HPDE6-E6E7 (cell line): ENCODE results near the gene SULT1A4.
"Not testable (repeated sequence)": the region's sequence is repeated elsewhere in the genome, so short reads cannot be mapped to it uniquely, and the experiment has no call there.

Experiments used
- DNase-seq: peaks from one replicate; pipeline ENCODE4 v3.0.0; 2011; ENCODE audit warnings: missing footprints; ENCODE audit errors: extremely low spot score

Gene SULT1A4

DNA sequence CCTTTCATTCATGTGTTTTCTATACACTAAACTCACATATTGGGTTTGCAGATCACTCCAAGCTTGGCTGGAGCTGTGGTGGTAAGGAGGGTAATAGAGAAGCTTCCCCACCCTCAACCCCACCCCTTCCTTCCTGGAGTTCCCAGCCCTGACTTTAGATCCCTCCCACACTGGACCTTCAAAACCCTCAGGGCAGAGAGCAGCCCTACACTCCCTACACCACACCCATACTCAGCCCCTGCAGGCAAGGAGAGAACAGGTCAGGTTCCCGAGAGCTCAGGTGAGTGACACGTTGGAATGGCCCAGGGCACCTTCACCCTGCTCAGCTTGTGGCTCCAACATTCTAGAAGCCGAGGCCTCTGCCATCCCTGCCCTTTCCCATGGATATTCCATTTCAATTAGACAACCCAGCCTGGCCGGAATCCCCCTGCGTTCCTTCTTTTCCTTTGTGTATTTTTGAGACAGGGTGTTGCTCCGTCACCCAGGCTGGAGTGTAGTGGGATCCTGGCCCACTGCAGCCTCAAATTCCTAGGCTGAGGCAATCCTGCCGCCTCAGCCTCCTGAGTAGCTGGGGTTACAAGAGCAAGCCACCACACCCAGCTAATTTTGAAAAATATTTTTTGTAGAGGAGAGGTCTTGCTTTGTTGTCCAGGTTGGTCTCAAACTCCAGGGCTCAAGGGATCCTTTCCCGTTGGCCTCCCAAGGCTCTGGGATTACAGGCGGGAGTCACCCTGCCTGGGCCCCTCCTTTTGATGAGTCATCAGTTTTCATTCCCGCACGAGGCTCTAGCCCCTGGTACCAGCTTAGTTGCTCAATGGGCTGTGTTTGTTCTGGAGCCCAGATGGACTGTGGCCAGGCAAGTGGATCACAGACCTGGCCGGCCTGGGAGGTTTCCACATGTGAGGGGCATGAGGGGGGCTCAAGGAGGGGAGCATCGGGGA, at the start of gene SULT1A4:
Gene SULT1A4, plus strand, starts transcription at position 208 of the 941 bp plus-strand sequence. CDS start 1,473 bp downstream, outside the sequence.
- DNase-seq, result not testable (repeated sequence)

DNA sequence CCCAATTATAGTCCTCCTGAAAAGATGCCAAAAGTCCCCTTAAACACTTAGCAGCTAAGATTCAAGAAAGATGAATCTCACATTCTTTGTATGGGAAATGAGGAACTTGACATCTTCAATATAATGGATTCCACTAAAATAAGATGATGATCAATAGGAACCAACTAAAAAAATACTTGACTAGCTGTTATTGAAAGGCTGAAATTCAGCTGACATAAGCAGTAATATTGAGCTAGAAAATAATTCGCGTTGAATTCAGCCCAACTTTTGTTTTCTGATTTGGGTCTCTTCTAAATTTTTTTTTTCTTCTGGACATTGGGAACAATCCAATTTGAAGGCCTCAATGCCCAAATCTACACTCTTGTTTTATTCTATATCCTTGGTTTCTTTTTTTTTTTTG, 36.1 kb upstream of the SULT1A4 start:
- not testable (repeated sequence) for DNase-seq

DNA sequence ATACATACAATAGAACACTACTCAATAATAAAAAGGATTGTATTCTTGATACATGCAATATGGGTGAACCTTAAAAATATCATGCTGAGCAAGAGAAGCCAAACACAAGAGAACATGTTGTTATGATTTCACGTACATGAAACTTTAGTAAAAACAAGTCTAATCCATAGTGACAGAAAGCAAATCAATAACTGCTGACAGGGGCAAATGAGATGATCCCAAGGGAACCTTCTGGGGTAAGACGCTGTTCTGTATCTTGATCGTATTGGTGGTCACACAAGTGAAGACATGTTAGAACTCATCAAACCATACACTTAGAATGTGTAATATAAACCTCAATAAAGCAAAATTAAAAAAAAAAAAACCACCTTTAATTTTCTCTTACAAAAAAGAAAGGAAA, 34.3 kb upstream of the SULT1A4 start:
- not testable (repeated sequence) for DNase-seq

DNA sequence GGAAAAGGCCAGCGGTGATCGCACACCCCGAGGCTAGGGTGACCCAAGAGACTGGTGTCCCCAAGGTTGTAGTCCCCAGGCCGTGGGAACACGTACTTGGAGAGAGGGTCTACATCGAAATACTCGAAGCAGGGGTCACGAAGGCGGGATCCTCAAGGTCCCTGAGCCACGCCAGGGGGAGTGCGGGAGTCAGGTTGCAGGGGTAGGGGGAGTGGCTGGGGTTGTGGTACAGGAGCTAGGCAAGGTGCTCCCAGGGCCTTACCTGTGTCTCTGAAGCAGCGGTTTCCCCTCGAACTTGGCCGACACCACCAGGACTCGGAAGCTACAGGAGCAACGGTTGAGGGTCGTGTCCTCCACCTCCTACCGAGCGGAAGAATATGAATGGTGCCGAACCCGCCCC, 6.0 kb upstream of the SULT1A4 start:
- not testable (repeated sequence) for DNase-seq

DNA sequence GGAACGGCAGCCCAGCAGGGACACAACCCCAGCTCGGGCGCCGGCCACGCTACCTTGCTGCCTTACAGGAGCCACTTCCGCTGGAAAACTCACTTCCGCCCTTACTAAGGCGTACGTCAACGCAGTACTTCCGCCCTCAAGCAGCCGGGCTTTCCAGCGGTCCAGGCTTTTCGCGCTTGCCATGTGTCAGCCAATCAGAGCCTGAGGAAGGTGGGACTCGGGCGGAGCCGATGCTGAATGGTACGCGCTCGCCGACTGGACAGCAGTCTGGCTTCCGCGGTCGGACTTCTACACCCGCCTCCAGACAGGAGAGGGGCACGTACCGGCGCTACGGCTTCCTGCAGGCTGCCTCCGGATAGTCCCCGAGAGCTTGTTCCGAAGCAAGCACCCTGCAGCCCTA, 5.4 kb upstream of the SULT1A4 start, which contains the start of the genes BOLA2 and SLX1B:
Gene BOLA2, minus strand, starts transcription at position 83 of the 400 bp plus-strand sequence. CDS start 98 bp downstream, outside the sequence.
Gene SLX1B, plus strand, starts transcription at position 265 of the 400 bp plus-strand sequence.
- DNase-seq, result not testable (repeated sequence)

DNA sequence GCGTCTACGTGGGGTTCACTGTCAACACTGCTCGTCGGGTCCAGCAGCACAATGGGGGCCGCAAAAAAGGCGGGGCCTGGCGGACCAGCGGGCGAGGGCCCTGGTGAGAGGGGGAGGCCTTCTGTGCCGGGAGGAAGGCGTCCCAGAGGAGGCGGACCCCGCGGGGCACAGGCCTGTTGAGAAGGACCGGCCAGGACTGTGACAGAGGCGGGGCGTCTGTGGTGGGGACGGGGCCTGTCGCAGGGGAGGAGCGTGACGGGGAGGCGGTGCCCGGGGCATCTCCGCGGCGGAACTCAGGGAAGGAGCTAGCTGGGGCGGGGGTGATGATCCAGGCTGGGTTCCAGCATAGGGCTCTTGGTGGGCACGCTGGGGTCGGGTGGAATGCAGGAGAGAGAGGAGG, 4.9 kb upstream of the SULT1A4 start:
- not testable (repeated sequence) for DNase-seq

DNA sequence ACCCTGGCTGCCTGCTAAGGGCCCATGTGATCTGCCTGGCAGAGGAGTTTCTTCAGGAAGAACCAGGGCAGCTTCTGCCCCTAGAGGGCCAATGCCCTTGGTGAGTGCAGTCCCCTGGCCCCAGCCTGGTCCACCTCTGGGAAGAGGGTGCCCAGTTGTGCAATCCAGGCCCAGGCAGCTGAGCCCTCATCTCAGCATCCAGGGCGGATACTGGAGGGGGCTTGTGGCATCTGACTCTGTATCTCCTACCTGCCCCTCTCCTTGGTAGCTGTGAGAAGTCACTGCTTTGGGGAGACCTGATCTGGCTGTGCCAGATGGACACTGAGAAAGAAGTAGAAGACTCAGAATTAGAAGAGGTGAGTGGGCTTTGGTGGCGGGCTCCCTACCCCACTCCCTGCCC, 2.1 kb upstream of the SULT1A4 start:
- DNase-seq, result not testable (repeated sequence)

DNA sequence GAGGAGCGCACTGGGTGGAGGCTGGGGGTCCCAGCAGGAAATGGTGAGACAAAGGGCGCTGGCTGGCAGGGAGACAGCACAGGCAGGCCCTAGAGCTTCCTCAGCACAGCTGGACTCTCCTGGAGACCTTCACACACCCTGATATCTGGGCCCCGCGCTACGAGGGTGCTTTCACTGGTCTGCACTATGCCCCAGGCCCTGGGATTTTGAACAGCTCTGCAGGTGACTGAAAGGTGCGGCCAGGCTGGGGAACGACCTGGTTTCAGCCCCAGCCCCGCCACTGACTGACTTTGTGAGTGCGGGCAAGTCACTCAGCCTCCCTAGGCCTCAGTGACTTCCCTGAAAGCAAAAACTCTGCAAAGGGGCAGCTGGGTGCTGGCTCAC, 926 bp downstream of the SULT1A4 start:
- not testable (repeated sequence) for DNase-seq

DNA sequence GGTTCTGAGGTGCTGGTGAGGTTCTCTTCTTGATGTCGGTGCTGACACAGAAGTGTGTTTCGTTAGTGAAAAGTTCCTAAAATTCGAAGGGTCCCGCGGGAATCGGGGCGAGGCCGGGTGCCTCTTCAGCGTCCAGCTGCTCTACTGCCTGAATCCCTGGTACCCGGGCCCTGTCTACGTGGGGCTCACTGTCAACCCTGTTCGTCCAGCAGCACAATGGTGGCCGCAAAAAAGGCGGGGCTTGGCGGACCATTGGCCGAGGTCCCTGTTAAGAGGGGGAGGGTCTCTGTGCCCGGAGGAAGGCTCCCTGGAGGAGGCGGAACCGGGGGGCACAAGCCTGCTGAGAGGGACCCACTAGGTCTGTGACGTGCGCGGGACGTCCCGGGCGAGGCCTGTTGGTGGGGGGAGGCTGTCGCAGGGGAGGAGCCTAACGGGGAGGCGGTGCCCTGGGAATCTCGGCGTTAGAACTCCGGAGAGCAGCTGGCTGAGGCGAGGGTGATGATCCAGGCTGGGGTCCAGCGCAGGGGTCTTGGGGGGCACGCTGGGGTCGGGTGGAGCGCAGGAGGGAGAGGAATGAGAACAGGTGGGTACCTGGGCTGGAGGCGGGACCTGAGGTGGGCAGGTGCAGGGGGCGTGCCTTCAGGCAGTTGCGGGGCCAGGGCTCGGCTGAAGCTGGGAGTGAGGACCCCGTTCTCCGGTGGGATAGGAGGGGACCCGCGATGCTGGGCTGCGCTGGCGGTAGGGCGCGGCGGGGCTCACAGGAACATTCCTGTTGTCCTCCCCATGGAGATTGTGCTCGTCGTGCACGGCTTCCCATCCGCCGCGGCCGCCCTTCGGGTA, 6.5 kb downstream of the SULT1A4 start:
- not testable (repeated sequence) for DNase-seq

DNA sequence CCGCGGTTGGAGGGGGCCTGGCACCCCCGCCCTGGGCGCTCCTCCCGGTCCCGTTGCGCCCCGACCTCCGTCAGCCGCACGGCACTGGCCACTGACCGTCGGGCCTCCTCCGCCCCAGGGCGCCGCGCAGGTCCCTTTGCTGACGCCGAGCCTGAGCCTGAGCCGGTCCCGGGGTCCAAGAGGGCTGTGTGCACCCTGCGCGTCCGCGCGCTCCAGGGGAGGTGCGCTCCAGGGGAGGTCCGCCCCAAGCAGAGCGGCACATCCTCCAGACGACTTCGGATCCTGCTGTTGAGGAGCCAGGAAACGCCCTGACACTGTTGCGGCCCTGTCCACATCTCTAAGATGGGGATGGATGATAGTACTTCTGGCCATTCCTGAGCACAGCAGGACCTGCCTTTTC, 7.2 kb downstream of the SULT1A4 start:
- not testable (repeated sequence) for DNase-seq

DNA sequence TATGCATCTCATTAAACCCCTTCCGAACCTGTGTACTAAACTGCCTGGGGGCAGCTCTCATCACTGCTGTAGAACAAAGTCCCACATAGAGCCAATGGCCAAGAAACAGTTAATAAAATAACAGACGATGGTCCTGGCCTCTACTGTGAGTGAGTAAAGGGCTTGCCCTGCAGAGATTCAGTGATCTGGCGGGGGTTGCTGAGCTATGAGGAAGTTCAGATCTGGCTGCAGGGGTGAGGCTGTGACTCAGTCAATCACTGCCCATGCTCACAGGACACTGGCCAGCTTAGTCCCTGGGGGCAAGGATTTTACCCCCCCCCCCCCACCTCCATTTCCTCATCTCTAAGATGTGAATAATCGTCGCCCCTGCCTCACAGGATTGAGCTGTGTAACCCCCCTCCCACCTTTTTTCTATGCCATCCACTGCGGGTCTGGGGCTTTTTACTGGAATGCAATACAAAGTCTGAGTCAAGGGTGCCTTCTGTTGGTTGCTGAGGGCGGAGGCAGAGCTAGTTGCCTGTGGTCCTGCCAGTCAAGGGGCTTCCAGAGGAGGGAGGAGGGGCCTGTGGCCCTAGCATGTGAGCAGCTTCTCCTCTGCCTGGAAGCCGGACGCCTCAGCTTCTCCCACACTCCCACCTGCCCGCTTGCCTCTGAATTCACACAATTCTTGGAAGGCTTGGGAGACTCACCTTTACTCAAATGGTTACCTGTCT, 8.1 kb downstream of the SULT1A4 start:
- DNase-seq, result not testable (repeated sequence)

DNA sequence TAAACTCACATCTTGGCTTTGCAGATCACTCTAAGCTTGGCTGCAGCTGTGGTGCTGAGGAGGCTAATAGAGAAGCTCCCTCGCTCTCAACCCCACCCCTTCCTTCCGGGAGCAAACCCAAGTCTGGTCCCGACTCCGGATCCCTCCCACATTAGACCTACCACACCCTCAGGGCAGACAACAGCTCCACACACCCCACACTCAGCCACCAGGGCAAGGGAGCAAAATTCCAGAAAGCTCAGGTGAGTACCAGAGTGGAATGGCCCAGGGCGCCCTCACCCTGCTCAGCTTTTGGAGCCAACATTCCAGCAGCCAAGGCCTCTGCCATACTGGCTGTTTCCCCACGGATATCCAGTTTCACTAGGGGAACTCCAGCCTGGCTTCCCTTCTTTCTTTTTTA, 9.9 kb downstream of the SULT1A4 start:
- not testable (repeated sequence) for DNase-seq

DNA sequence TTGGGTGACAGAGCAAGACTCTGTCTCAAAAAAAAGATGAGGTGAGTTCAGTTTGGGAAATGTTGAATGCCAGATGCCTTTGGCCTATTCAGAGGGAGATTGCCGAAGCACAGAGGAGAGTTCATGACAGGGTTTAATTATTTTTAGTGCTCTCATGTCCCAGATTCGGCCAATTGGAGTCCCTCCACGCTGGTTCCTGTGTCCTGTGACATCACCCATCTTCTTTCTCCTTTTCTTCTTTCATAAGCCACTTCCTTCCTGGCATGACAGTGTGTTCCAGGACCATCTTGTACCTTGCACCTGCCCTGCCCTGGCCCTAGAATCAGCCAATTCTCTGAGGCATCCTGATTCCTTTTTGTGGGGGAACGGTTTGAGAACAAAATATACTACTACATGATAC, 12.4 kb downstream of the SULT1A4 start:
- DNase-seq, result not testable (repeated sequence)

DNA sequence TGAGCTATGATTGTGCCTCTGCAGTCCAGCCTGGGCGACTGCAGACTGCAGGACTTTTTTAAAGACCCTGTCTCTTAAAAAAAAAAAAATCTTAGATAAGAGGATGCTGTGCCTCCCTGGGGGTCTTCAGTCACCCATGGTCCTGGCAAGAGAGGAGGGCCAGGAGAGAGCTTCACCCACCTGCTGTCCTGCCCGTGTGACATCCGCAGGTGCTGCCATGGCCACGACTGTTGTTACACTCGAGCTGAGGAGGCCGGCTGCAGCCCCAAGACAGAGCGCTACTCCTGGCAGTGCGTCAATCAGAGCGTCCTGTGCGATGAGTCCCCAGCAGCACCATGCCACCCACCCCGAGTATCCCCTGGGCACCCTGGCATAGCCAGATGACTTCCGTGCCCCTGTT, 22.6 kb downstream of the SULT1A4 start:
- DNase-seq, result not testable (repeated sequence)

DNA sequence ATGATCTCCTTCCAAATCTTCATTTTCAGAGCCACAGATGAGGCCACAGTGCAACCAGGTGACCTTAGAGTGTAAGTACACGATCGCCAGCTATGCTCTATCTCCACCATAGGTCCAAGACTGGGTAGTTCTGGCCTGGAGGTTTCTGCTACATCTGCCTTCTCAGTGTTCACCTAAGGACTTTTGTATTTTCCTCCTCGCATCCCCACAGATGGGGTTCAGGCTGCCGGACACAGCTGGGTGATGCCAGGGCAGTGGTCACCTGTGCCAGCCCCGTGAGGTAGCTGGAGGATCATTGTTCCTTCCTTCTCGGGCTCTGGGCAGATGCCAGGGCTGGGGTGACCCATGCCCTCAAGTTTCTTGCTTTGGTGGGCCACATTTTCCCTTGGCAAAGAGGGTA, 46.6 kb downstream of the SULT1A4 start, which contains the start of gene NPIPB12:
Gene NPIPB12, minus strand, starts transcription at position 101 of the 400 bp plus-strand sequence.
- DNase-seq, result not testable (repeated sequence)
